ENCODE data around the gene THOC1. TPM values are rescaled to one million over a fixed set of nuclear protein-coding genes. Genes with fewer than 3 reads are reported as not detected.

THOC1 gene
- total and polyA plus RNA-seq, 2 of the 8 experiments (the other 6 are each of a cell fraction or from before 2014, with no cell fraction given): 19.1 to 66.4 TPM

GRCh38 chr18:285817-286216, 18.0 kb upstream of the THOC1 start:
- no peaks in the 10 kb centered on the region for H3K27me3 ChIP-seq (replicated peaks in 1 of 4; ENCODE audit: control insufficient read depth in 3 of 4, extremely low read depth in 1 of 4, insufficient read depth in 3 of 4, low read length in 3 of 4)
- no peak overlapping the region for H2BK20ac ChIP-seq (ENCODE audit: low read length)
- H2BK15ac ChIP-seq (ENCODE audit: low read length): no peak overlapping the region
- FAIRE-seq: no peak
- H2BK5ac ChIP-seq (ENCODE audit: low read depth, low read length): no peak overlapping the region
- ChIA-PET CTCF (ENCODE audit: partially characterized antibody) (interaction anchor here (0.9 to 1.7 kb wide), 2 partner anchors 330 to 333 kb away, joined by 3 to 4 read pairs; no protein-coding TSS in a partner anchor), POLR2A (ENCODE audit: partially characterized antibody) (no interaction called here)
- no peak overlapping the region for H4K91ac ChIP-seq (replicated peaks; ENCODE audit: insufficient read length, low read length)
- no peaks in the 10 kb centered on the region for H3K4me1 ChIP-seq (replicated peaks in 1 of 4; ENCODE audit: control insufficient read depth in 3 of 4, insufficient read depth in 4 of 4, low read length in 3 of 4)
- no peaks in the 10 kb centered on the region for H3K79me2 ChIP-seq (ENCODE audit: control insufficient read depth in 1 of 2, insufficient read depth in 2 of 2, low read length in 2 of 2)
- H3K23ac ChIP-seq (ENCODE audit: insufficient read length): no peak overlapping the region
- H3K27ac ChIP-seq (ENCODE audit: low read depth, low read length): no peak overlapping the region
- no peak overlapping the region for H3K4me3 ChIP-seq (ENCODE audit: extremely low read depth in 1 of 4, insufficient read depth in 2 of 4, low read depth in 3 of 4, low read length in 4 of 4)
- TF ChIP-seq HDAC6 (IDR thresholded peaks at IDR 0.05; ENCODE audit: low read depth, low read length) (no peak), EZH2 (IDR thresholded peaks at IDR 0.05; ENCODE audit: low read depth, low read length, severe bottlenecking) (no peak), EP300 (IDR thresholded peaks at IDR 0.05; ENCODE audit: borderline replicate concordance in 1 of 2, low read depth in 2 of 2, low read length in 2 of 2) (no peak), SAP30 (IDR thresholded peaks at IDR 0.05; ENCODE audit: insufficient read depth, insufficient replicate concordance, low read length) (no peak)
- H2BK120ac ChIP-seq (replicated peaks; ENCODE audit: low read depth, low read length): no peak overlapping the region
- no peaks in the 10 kb centered on the region for H4K20me1 ChIP-seq (replicated peaks in 1 of 2; ENCODE audit: control insufficient read depth in 1 of 2, insufficient read depth in 2 of 2, low read length in 2 of 2)
- no peak overlapping the region for H3K14ac ChIP-seq (ENCODE audit: insufficient read length)
- H3K18ac ChIP-seq (ENCODE audit: extremely low read depth, low read length): no peak overlapping the region
- no peaks in the 10 kb centered on the region for H3K36me3 ChIP-seq (ENCODE audit: control insufficient read depth in 2 of 4, insufficient read depth in 4 of 4, low read length in 3 of 4)
- 85% methylated on average over 6 of the region's 6 CpGs; no CpG with 5 or more reads in 1 of the 2 experiments for WGBS, 2 experiments (ENCODE audit: extremely low coverage in 1 of 2, insufficient coverage in 1 of 2, insufficient read length in 1 of 2, insufficient replicate concordance in 2 of 2, low coverage in 1 of 2, low lambda C conversion rate in 2 of 2, missing lambda C conversion rate in 1 of 2)
- H3K9ac ChIP-seq (replicated peaks in 1 of 4; ENCODE audit: extremely low read depth in 1 of 4, low read depth in 3 of 4, low read length in 3 of 4): no peak overlapping the region
- no peak overlapping the region for H3K56ac ChIP-seq (replicated peaks; ENCODE audit: insufficient read length, low read depth, low read length)
- no peak overlapping the region for H2AFZ ChIP-seq (ENCODE audit: low read length)
- H3K23me2 ChIP-seq (ENCODE audit: low read depth, low read length): no peaks in the 10 kb centered on the region
- H3K9me3 ChIP-seq (ENCODE audit: insufficient read depth in 2 of 2, low read depth in 1 of 2, low read length in 1 of 2): no peaks in the 10 kb centered on the region
- no peak overlapping the region for H3K4ac ChIP-seq (replicated peaks; ENCODE audit: insufficient read length, low read depth, low read length)
- H4K8ac ChIP-seq (ENCODE audit: extremely low read depth, insufficient read depth, low read length): no peak overlapping the region
- H2AK5ac ChIP-seq (ENCODE audit: low read depth, low read length): no peak overlapping the region
- no peak for DNase-seq (ENCODE audit: low read depth in 1 of 2, low spot score in 2 of 2)
- H4K5ac ChIP-seq (ENCODE audit: insufficient read length, low read depth, low read length): no peak overlapping the region
- no peaks in the 10 kb centered on the region for H3K79me1 ChIP-seq (ENCODE audit: low read depth, low read length)
- no peak overlapping the region for H3K4me2 ChIP-seq (ENCODE audit: insufficient read depth in 1 of 2, low read depth in 2 of 2, low read length in 2 of 2)
- H2BK12ac ChIP-seq (ENCODE audit: low read depth, low read length): no peak overlapping the region

Measured in H1 (cell line).